ENCODE measurements around the gene TTN. TPM values are rescaled to one million over a fixed set of nuclear protein-coding genes. Genes with fewer than 3 reads are reported as not detected.

Gene TTN
- total and polyA plus RNA-seq, 10 of the 15 experiments (the other 5 are each of a cell fraction or from before 2014, with no cell fraction given): 0.15 to 9.0 (median 1.8) TPM

DNA sequence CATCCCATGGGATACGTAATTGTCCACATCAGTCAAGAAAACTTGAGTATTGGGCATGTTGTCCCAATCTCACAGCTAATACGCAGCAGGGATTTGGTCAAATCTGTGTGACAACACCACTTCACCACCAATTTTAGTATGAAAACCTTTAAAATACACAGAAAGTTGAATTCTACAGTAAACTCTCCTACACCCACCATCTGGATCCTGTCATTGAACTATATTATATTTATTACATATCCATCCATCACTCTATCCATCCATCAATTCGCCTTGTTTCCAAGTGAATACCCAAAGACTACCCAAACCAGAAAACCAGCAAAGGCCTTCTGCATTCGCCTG lies 328.0 kb downstream of the TTN start:
- H3K4me3 ChIP-seq: peak overlapping the region; percentile 99; the same call in 1 of the 2 replicates
- FAIRE-seq: no peak
- peak overlapping the region; percentile 98 for H2AFZ ChIP-seq (ENCODE audit: control insufficient read depth, low read depth, low read length)
- peaks cover 39% of the 10 kb centered on the region for H3K79me2 ChIP-seq (ENCODE audit: control insufficient read depth, insufficient read depth, low read length)
- POLR2A ChIA-PET: interaction anchor here (0.7 kb wide), 1 partner anchor 17 kb away, joined by 7 read pairs; no protein-coding TSS in a partner anchor
- in situ Hi-C loops (cut with MboI): no loop called here
- H3K36me3 ChIP-seq (ENCODE audit: control insufficient read depth in 2 of 2, insufficient read depth in 2 of 2, low read length in 1 of 2): no peaks in the 10 kb centered on the region
- H4K20me1 ChIP-seq (ENCODE audit: control insufficient read depth, insufficient read depth): no peaks in the 10 kb centered on the region
- SMC1A ChIA-PET (ENCODE audit: uncharacterized antibody, unreplicated experiment): interaction anchor here (1.0 kb wide), 2 partner anchors 49 to 51 kb away, joined by 3 read pairs; no protein-coding TSS in a partner anchor
- H3K27ac ChIP-seq (ENCODE audit: control insufficient read depth, insufficient read depth): no peak overlapping the region; the same call in 1 of the 2 replicates
- ATAC-seq: no peak
- WGBS (ENCODE audit: insufficient coverage, insufficient replicate concordance, low lambda C conversion rate, missing lambda C conversion rate): 26% methylated on average over 4 of the region's 4 CpGs
- no peaks in the 10 kb centered on the region for H3K27me3 ChIP-seq (replicated peaks in 1 of 2; ENCODE audit: control insufficient read depth in 2 of 2, insufficient read depth in 2 of 2, low read length in 1 of 2)
- H3K4me2 ChIP-seq (ENCODE audit: control insufficient read depth, insufficient read depth): peak overlapping the region; percentile 97
- CTCF ChIA-PET: interaction anchor here (0.9 to 1.8 kb wide), 6 partner anchors 17 to 221 kb away, joined by 3 to 10 read pairs (median 4); no protein-coding TSS in a partner anchor
- TF ChIP-seq POLR2AphosphoS5 (IDR thresholded peaks at IDR 0.05; ENCODE audit: low read length) (no peak), IKZF1 (conservative IDR thresholded peaks at IDR 0.05) (peak; percentile 80; the same call in 1 of the 2 replicates), SMARCA5 (IDR thresholded peaks at IDR 0.05) (no peak), RCOR1 (conservative IDR thresholded peaks at IDR 0.05; ENCODE audit: low read depth, low read length) (no peak), ETV6 (conservative IDR thresholded peaks at IDR 0.05 in 1 of 2, IDR thresholded peaks at IDR 0.05 in 1 of 2; ENCODE audit: borderline replicate concordance in 1 of 2, low read depth in 1 of 2) (no peak), GABPA (IDR thresholded peaks at IDR 0.05; ENCODE audit: low read depth) (no peak), EZH2 (IDR thresholded peaks at IDR 0.05; ENCODE audit: borderline replicate concordance, control insufficient read depth, low read depth, low read length) (no peak), IKZF2 (IDR thresholded peaks at IDR 0.05) (0 out of 4 replicates have a peak, but pooled peaks of 1 of the 2 experiments have one; percentile 88), WRNIP1 (IDR thresholded peaks at IDR 0.05; ENCODE audit: borderline replicate concordance, low read depth, low read length) (no peak), HDGF (IDR thresholded peaks at IDR 0.05) (no peak), CEBPB (IDR thresholded peaks at IDR 0.05; ENCODE audit: borderline replicate concordance in 1 of 2, low read depth in 2 of 2, low read length in 2 of 2) (no peak)
- TF ChIP-seq, protein P1, sequence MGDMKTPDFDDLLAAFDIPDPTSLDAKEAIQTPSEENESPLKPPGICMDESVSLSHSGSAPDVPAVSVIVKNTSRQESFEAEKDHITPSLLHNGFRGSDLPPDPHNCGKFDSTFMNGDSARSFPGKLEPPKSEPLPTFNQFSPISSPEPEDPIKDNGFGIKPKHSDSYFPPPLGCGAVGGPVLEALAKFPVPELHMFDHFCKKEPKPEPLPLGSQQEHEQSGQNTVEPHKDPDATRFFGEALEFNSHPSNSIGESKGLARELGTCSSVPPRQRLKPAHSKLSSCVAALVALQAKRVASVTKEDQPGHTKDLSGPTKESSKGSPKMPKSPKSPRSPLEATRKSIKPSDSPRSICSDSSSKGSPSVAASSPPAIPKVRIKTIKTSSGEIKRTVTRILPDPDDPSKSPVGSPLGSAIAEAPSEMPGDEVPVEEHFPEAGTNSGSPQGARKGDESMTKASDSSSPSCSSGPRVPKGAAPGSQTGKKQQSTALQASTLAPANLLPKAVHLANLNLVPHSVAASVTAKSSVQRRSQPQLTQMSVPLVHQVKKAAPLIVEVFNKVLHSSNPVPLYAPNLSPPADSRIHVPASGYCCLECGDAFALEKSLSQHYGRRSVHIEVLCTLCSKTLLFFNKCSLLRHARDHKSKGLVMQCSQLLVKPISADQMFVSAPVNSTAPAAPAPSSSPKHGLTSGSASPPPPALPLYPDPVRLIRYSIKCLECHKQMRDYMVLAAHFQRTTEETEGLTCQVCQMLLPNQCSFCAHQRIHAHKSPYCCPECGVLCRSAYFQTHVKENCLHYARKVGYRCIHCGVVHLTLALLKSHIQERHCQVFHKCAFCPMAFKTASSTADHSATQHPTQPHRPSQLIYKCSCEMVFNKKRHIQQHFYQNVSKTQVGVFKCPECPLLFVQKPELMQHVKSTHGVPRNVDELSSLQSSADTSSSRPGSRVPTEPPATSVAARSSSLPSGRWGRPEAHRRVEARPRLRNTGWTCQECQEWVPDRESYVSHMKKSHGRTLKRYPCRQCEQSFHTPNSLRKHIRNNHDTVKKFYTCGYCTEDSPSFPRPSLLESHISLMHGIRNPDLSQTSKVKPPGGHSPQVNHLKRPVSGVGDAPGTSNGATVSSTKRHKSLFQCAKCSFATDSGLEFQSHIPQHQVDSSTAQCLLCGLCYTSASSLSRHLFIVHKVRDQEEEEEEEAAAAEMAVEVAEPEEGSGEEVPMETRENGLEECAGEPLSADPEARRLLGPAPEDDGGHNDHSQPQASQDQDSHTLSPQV (IDR thresholded peaks at IDR 0.05): no peak
- TF ChIP-seq, protein P2, sequence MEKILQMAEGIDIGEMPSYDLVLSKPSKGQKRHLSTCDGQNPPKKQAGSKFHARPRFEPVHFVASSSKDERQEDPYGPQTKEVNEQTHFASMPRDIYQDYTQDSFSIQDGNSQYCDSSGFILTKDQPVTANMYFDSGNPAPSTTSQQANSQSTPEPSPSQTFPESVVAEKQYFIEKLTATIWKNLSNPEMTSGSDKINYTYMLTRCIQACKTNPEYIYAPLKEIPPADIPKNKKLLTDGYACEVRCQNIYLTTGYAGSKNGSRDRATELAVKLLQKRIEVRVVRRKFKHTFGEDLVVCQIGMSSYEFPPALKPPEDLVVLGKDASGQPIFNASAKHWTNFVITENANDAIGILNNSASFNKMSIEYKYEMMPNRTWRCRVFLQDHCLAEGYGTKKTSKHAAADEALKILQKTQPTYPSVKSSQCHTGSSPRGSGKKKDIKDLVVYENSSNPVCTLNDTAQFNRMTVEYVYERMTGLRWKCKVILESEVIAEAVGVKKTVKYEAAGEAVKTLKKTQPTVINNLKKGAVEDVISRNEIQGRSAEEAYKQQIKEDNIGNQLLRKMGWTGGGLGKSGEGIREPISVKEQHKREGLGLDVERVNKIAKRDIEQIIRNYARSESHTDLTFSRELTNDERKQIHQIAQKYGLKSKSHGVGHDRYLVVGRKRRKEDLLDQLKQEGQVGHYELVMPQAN (conservative IDR thresholded peaks at IDR 0.05): no peak
- TF ChIP-seq, protein P3, sequence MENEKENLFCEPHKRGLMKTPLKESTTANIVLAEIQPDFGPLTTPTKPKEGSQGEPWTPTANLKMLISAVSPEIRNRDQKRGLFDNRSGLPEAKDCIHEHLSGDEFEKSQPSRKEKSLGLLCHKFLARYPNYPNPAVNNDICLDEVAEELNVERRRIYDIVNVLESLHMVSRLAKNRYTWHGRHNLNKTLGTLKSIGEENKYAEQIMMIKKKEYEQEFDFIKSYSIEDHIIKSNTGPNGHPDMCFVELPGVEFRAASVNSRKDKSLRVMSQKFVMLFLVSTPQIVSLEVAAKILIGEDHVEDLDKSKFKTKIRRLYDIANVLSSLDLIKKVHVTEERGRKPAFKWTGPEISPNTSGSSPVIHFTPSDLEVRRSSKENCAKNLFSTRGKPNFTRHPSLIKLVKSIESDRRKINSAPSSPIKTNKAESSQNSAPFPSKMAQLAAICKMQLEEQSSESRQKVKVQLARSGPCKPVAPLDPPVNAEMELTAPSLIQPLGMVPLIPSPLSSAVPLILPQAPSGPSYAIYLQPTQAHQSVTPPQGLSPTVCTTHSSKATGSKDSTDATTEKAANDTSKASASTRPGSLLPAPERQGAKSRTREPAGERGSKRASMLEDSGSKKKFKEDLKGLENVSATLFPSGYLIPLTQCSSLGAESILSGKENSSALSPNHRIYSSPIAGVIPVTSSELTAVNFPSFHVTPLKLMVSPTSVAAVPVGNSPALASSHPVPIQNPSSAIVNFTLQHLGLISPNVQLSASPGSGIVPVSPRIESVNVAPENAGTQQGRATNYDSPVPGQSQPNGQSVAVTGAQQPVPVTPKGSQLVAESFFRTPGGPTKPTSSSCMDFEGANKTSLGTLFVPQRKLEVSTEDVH (IDR thresholded peaks at IDR 0.05; ENCODE audit: low read depth, partially characterized antibody): no peak
- RAD21 ChIA-PET (ENCODE audit: unreplicated experiment): interaction anchor here (1.6 kb wide), 1 partner anchor 49 kb away, joined by 8 read pairs; no protein-coding TSS in a partner anchor
- H3K9ac ChIP-seq (ENCODE audit: control insufficient read depth, insufficient read depth, low read length): peak overlapping the region; percentile 94; the same call in 1 of the 2 replicates
- no peaks in the 10 kb centered on the region for H3K9me3 ChIP-seq (replicated peaks; ENCODE audit: control insufficient read depth, insufficient read depth, low read length)
- DNase-seq (ENCODE audit: low read depth, low spot score): no peak
- intact Hi-C loops (cut with micrococcal nuclease; ENCODE audit: unreplicated experiment): loop anchor here (1.0 to 10.0 kb wide), 3 partner anchors 44 to 436 kb away; no protein-coding TSS in a partner anchor
- no TSS peak for BruUV-seq (replicated peaks)
- peaks cover 7% of the 10 kb centered on the region; the same call in 1 of the 2 replicates for H3K4me1 ChIP-seq (ENCODE audit: control insufficient read depth, insufficient read depth, low read length)

All from GM12878 (cell line).